ENCODE results near the gene HPCAL4.
A peak's percentile ranks its signal among the peaks of the same experiment; 100 is the strongest.

Gene HPCAL4

GRCh38 chr1:39722495-39722894, 31.3 kb upstream of the HPCAL4 start:
- DNase-seq (ENCODE audit: insufficient read length), result no peak
- FAIRE-seq, result no peak

GRCh38 chr1:39721664-39722063, 30.4 kb upstream of the HPCAL4 start:
- DNase-seq (ENCODE audit: insufficient read length) (no peak), FAIRE-seq (no peak)
- TF ChIP-seq TAF1 (IDR thresholded peaks at IDR 0.05; ENCODE audit: borderline replicate concordance, low read depth, low read length), result no peak

More at GRCh38 chr1:39722495-39722894, 31.3 kb upstream of the HPCAL4 start:
- no peak for TF ChIP-seq TAF1 (IDR thresholded peaks at IDR 0.05; ENCODE audit: borderline replicate concordance, low read depth, low read length)
- TF ChIP-seq POLR2AphosphoS5 (IDR thresholded peaks at IDR 0.05; ENCODE audit: low read depth, low read length), result no peak
- TF ChIP-seq POLR2A (IDR thresholded peaks at IDR 0.05; ENCODE audit: low read depth, low read length), result no peak

GRCh38 chr1:39720094-39720999, 29.1 kb upstream of the HPCAL4 start:
- TF ChIP-seq TAF1 (IDR thresholded peaks at IDR 0.05; ENCODE audit: borderline replicate concordance, low read depth, low read length), result no peak
- no peak for TF ChIP-seq POLR2A (IDR thresholded peaks at IDR 0.05; ENCODE audit: low read depth, low read length)
- TF ChIP-seq POLR2AphosphoS5 (IDR thresholded peaks at IDR 0.05; ENCODE audit: low read depth, low read length), result no peak
- DNase-seq (ENCODE audit: insufficient read length) (no peak), FAIRE-seq (peak; percentile 91)

- FAIRE-seq (no peak), DNase-seq (ENCODE audit: insufficient read length) (no peak)
- TF ChIP-seq POLR2A (IDR thresholded peaks at IDR 0.05; ENCODE audit: low read depth, low read length), result no peak
- TF ChIP-seq POLR2AphosphoS5 (IDR thresholded peaks at IDR 0.05; ENCODE audit: low read depth, low read length), result no peak
- no peak for TF ChIP-seq TAF1 (IDR thresholded peaks at IDR 0.05; ENCODE audit: borderline replicate concordance, low read depth, low read length)
These were observed 26.6 kb upstream of the HPCAL4 start for GRCh38 chr1:39717809-39718208.

- no peak for TF ChIP-seq TAF1 (IDR thresholded peaks at IDR 0.05; ENCODE audit: borderline replicate concordance, low read depth, low read length)
- no peak for TF ChIP-seq POLR2AphosphoS5 (IDR thresholded peaks at IDR 0.05; ENCODE audit: low read depth, low read length)
- TF ChIP-seq POLR2A (IDR thresholded peaks at IDR 0.05; ENCODE audit: low read depth, low read length), result no peak
- FAIRE-seq (no peak), DNase-seq (ENCODE audit: insufficient read length) (no peak)
These were observed 22.3 kb upstream of the HPCAL4 start for GRCh38 chr1:39713557-39713956.

GRCh38 chr1:39711966-39712340, 20.7 kb upstream of the HPCAL4 start:
- FAIRE-seq (no peak), DNase-seq (ENCODE audit: insufficient read length) (no peak)
- TF ChIP-seq POLR2AphosphoS5 (IDR thresholded peaks at IDR 0.05; ENCODE audit: low read depth, low read length), result no peak
- TF ChIP-seq POLR2A (IDR thresholded peaks at IDR 0.05; ENCODE audit: low read depth, low read length), result no peak
- TF ChIP-seq TAF1 (IDR thresholded peaks at IDR 0.05; ENCODE audit: borderline replicate concordance, low read depth, low read length), result no peak

GRCh38 chr1:39711104-39711965, 20.1 kb upstream of the HPCAL4 start:
- no peak for TF ChIP-seq TAF1 (IDR thresholded peaks at IDR 0.05; ENCODE audit: borderline replicate concordance, low read depth, low read length)
- no peak for TF ChIP-seq POLR2A (IDR thresholded peaks at IDR 0.05; ENCODE audit: low read depth, low read length)
- no peak for TF ChIP-seq POLR2AphosphoS5 (IDR thresholded peaks at IDR 0.05; ENCODE audit: low read depth, low read length)
- FAIRE-seq (no peak), DNase-seq (ENCODE audit: insufficient read length) (no peak)

GRCh38 chr1:39707506-39707905, 16.3 kb upstream of the HPCAL4 start:
- no peak for FAIRE-seq
- no peak for TF ChIP-seq POLR2A (IDR thresholded peaks at IDR 0.05; ENCODE audit: low read depth, low read length)
- no peak for TF ChIP-seq POLR2AphosphoS5 (IDR thresholded peaks at IDR 0.05; ENCODE audit: low read depth, low read length)
- no peak for TF ChIP-seq TAF1 (IDR thresholded peaks at IDR 0.05; ENCODE audit: borderline replicate concordance, low read depth, low read length)
- DNase-seq (ENCODE audit: insufficient read length), result no peak

GRCh38 chr1:39704757-39705156, 13.5 kb upstream of the HPCAL4 start:
- FAIRE-seq (no peak), DNase-seq (ENCODE audit: insufficient read length) (no peak)
- TF ChIP-seq POLR2A (IDR thresholded peaks at IDR 0.05; ENCODE audit: low read depth, low read length) (no peak), TAF1 (IDR thresholded peaks at IDR 0.05; ENCODE audit: borderline replicate concordance, low read depth, low read length) (no peak), POLR2AphosphoS5 (IDR thresholded peaks at IDR 0.05; ENCODE audit: low read depth, low read length) (no peak)

GRCh38 chr1:39701049-39701439, 9.8 kb upstream of the HPCAL4 start:
- DNase-seq (ENCODE audit: insufficient read length) (no peak), FAIRE-seq (no peak)
- TF ChIP-seq TAF1 (IDR thresholded peaks at IDR 0.05; ENCODE audit: borderline replicate concordance, low read depth, low read length) (no peak), POLR2A (IDR thresholded peaks at IDR 0.05; ENCODE audit: low read depth, low read length) (no peak), POLR2AphosphoS5 (IDR thresholded peaks at IDR 0.05; ENCODE audit: low read depth, low read length) (no peak)

GRCh38 chr1:39700348-39700747, 9.1 kb upstream of the HPCAL4 start:
- DNase-seq (ENCODE audit: insufficient read length) (no peak), FAIRE-seq (no peak)
- TF ChIP-seq POLR2A (IDR thresholded peaks at IDR 0.05; ENCODE audit: low read depth, low read length) (no peak), POLR2AphosphoS5 (IDR thresholded peaks at IDR 0.05; ENCODE audit: low read depth, low read length) (no peak), TAF1 (IDR thresholded peaks at IDR 0.05; ENCODE audit: borderline replicate concordance, low read depth, low read length) (no peak)
